GM19240 (cell line): ENCODE measurements around the gene C6orf89.

Experiments
- DNase-seq: peaks from one replicate; pipeline ENCODE4 v3.0.0; 2011; ENCODE audit warnings: low spot score; ENCODE audit not compliant: insufficient read length

The C6orf89 gene

GRCh38 chr6:36885461-36886401, at the start of gene C6orf89:
Gene C6orf89 (plus strand): TSS chr6:36885952. CDS start chr6:36899445, 13,493 bp downstream.
- DNase-seq, result peak; percentile 74

- no peak for DNase-seq
These were observed 49.4 kb upstream of the C6orf89 start for GRCh38 chr6:36836111-36837021.

- DNase-seq, result no peak
These were observed 48.8 kb upstream of the C6orf89 start for GRCh38 chr6:36837022-36837339.

- no peak for DNase-seq
These were observed 48.1 kb upstream of the C6orf89 start for GRCh38 chr6:36837686-36838085.

GRCh38 chr6:36838896-36839748, 46.6 kb upstream of the C6orf89 start, which contains the start of gene CPNE5:
Gene CPNE5 (minus strand): TSS chr6:36839444. CDS start chr6:36839377, 67 bp downstream.
- DNase-seq, result no peak

- no peak for DNase-seq
These were observed 45.9 kb upstream of the C6orf89 start for GRCh38 chr6:36839749-36840431.

- DNase-seq, result no peak
These were observed 45.0 kb upstream of the C6orf89 start for GRCh38 chr6:36840432-36841403.

GRCh38 chr6:36841756-36842155, 44.0 kb upstream of the C6orf89 start:
- no peak for DNase-seq

- DNase-seq, result no peak
These were observed 42.6 kb upstream of the C6orf89 start for GRCh38 chr6:36843170-36843569.

GRCh38 chr6:36844232-36845170, 41.3 kb upstream of the C6orf89 start:
- no peak for DNase-seq

GRCh38 chr6:36845233-36845632, 40.5 kb upstream of the C6orf89 start:
- DNase-seq, result no peak

- no peak for DNase-seq
These were observed 38.6 kb upstream of the C6orf89 start for GRCh38 chr6:36847152-36847551.

- no peak for DNase-seq
These were observed 37.8 kb upstream of the C6orf89 start for GRCh38 chr6:36847991-36848390.

GRCh38 chr6:36848658-36849441, 36.9 kb upstream of the C6orf89 start:
- no peak for DNase-seq

GRCh38 chr6:36850021-36850420, 35.7 kb upstream of the C6orf89 start:
- no peak for DNase-seq

GRCh38 chr6:36851149-36851614, 34.6 kb upstream of the C6orf89 start:
- DNase-seq, result peak; percentile 31

GRCh38 chr6:36851626-36852025, 34.1 kb upstream of the C6orf89 start:
- no peak for DNase-seq
